ENCODE measurements around the gene ZBED3. TPM values are rescaled to one million over a fixed set of nuclear protein-coding genes. Genes with fewer than 3 reads are reported as not detected.
"Not testable (repeated sequence)": the region's sequence is repeated elsewhere in the genome, so short reads cannot be mapped to it uniquely, and the experiment has no call there.

ZBED3 gene
- total RNA-seq, 1 experiment from 2014 or later: 38.8 TPM

- CTCF ChIA-PET: no interaction called here
- peaks cover 7% of the 10 kb centered on the region for H3K4me1 Mint-ChIP-seq (ENCODE audit: low read depth, unreplicated experiment)
- no TSS peak for BruUV-seq (replicated peaks)
- H3K27me3 ChIP-seq (replicated peaks; ENCODE audit: control insufficient read depth, insufficient read depth, low read length): no peaks in the 10 kb centered on the region
- H3K27me3 Mint-ChIP-seq (ENCODE audit: insufficient read depth, unreplicated experiment): no peaks in the 10 kb centered on the region
- intact Hi-C loops (cut with micrococcal nuclease; ENCODE audit: unreplicated experiment): no loop called here
- peaks cover 5% of the 10 kb centered on the region for H3K4me1 ChIP-seq
- H3K27ac Mint-ChIP-seq (ENCODE audit: unreplicated experiment): no peak overlapping the region
- no peak for TF ChIP-seq CTCF (IDR thresholded peaks at IDR 0.05; ENCODE audit: insufficient read depth in 1 of 2, low read depth in 1 of 2, low read length in 1 of 2, severe bottlenecking in 1 of 2, unreplicated experiment in 1 of 2)
- POLR2A ChIA-PET: no interaction called here
- H3K4me3 Mint-ChIP-seq (ENCODE audit: unreplicated experiment): no peak overlapping the region
- H3K36me3 ChIP-seq (ENCODE audit: control insufficient read depth, insufficient read depth, low read length): no peaks in the 10 kb centered on the region
- H3K36me3 Mint-ChIP-seq (ENCODE audit: insufficient read depth, unreplicated experiment): peaks cover 46% of the 10 kb centered on the region
- peaks cover 10% of the 10 kb centered on the region for H3K9me3 Mint-ChIP-seq (ENCODE audit: unreplicated experiment)
- H3K9me3 ChIP-seq: no peaks in the 10 kb centered on the region
- H3K4me3 ChIP-seq (ENCODE audit: low read depth, low read length): no peak overlapping the region
- DNase-seq: no peak
Measured at GRCh38 chr5:77080905-77081304, 6.2 kb downstream of the ZBED3 start.

- BruUV-seq (replicated peaks); H3K4me1 ChIP-seq; POLR2A ChIA-PET: not testable (repeated sequence)
Measured at GRCh38 chr5:77080479-77080878, 6.6 kb downstream of the ZBED3 start.

GRCh38 chr5:77077829-77078176 lies 9.3 kb downstream of the ZBED3 start:
- DNase-seq: no peak
- Histone ChIP-seq H3K4me1 (no peaks in the 10 kb centered on the region), H3K36me3 (ENCODE audit: control insufficient read depth, insufficient read depth, low read length) (no peaks in the 10 kb centered on the region; the same call in none of the 2 replicates), H3K27me3 (replicated peaks; ENCODE audit: control insufficient read depth, insufficient read depth, low read length) (no peaks in the 10 kb centered on the region), H3K9me3 (no peaks in the 10 kb centered on the region), H3K4me3 (ENCODE audit: low read depth, low read length) (no peak overlapping the region)
- BruUV-seq (replicated peaks): no TSS peak
- no peak overlapping the region for H3K27ac Mint-ChIP-seq (ENCODE audit: unreplicated experiment)
- peaks cover 9% of the 10 kb centered on the region for H3K9me3 Mint-ChIP-seq (ENCODE audit: unreplicated experiment)
- intact Hi-C loops (cut with micrococcal nuclease; ENCODE audit: unreplicated experiment): no loop called here
- ChIA-PET POLR2A (no interaction called here), CTCF (no interaction called here)
- peaks cover 15% of the 10 kb centered on the region for H3K4me1 Mint-ChIP-seq (ENCODE audit: low read depth, unreplicated experiment)
- H3K36me3 Mint-ChIP-seq (ENCODE audit: insufficient read depth, unreplicated experiment): peaks cover 45% of the 10 kb centered on the region
- no peak for TF ChIP-seq CTCF (IDR thresholded peaks at IDR 0.05; ENCODE audit: insufficient read depth in 1 of 2, low read depth in 1 of 2, low read length in 1 of 2, severe bottlenecking in 1 of 2, unreplicated experiment in 1 of 2)
- no peaks in the 10 kb centered on the region for H3K27me3 Mint-ChIP-seq (ENCODE audit: insufficient read depth, unreplicated experiment)
- H3K4me3 Mint-ChIP-seq (ENCODE audit: unreplicated experiment): no peak overlapping the region

More at GRCh38 chr5:77080479-77080878, 6.6 kb downstream of the ZBED3 start:
- H3K36me3 ChIP-seq (ENCODE audit: control insufficient read depth, insufficient read depth, low read length); H3K4me3 ChIP-seq (ENCODE audit: low read depth, low read length); H3K9me3 ChIP-seq; H3K4me3 Mint-ChIP-seq (ENCODE audit: unreplicated experiment); H3K27ac Mint-ChIP-seq (ENCODE audit: unreplicated experiment); H3K27me3 Mint-ChIP-seq (ENCODE audit: insufficient read depth, unreplicated experiment); H3K4me1 Mint-ChIP-seq (ENCODE audit: low read depth, unreplicated experiment); intact Hi-C loops (cut with micrococcal nuclease; ENCODE audit: unreplicated experiment); DNase-seq; H3K27me3 ChIP-seq (replicated peaks; ENCODE audit: control insufficient read depth, insufficient read depth, low read length); CTCF ChIA-PET: not testable (repeated sequence)
- peaks cover 10% of the 10 kb centered on the region for H3K9me3 Mint-ChIP-seq (ENCODE audit: unreplicated experiment)
- peaks cover 46% of the 10 kb centered on the region for H3K36me3 Mint-ChIP-seq (ENCODE audit: insufficient read depth, unreplicated experiment)

Measured in Caco-2 (cell line).